PFSK-1 (cell line): ENCODE data around the gene SCN1A.

Experiments
- POLR2AphosphoS5 ChIP-seq: IDR thresholded peaks from 2 replicates; pipeline ENCODE4 v1.6.1; 2012; ENCODE audit warnings: low read depth, mild to moderate bottlenecking, control low read depth, low read length, moderate library complexity
- TAF1 ChIP-seq: IDR thresholded peaks from 2 replicates; pipeline ENCODE4 v1.6.1; 2012; ENCODE audit warnings: low read length, control low read depth, borderline replicate concordance; ENCODE audit not compliant: insufficient read depth

- no peak for TF ChIP-seq TAF1
- peak; percentile 58; the same call in 1 of the 2 replicates for TF ChIP-seq POLR2AphosphoS5
Measured at GRCh38 chr2:165953655-165954606, 173.9 kb downstream of the SCN1A start, which contains the start of gene TTC21B.
